ENCODE results near the gene RXRA.

Gene RXRA

DNA sequence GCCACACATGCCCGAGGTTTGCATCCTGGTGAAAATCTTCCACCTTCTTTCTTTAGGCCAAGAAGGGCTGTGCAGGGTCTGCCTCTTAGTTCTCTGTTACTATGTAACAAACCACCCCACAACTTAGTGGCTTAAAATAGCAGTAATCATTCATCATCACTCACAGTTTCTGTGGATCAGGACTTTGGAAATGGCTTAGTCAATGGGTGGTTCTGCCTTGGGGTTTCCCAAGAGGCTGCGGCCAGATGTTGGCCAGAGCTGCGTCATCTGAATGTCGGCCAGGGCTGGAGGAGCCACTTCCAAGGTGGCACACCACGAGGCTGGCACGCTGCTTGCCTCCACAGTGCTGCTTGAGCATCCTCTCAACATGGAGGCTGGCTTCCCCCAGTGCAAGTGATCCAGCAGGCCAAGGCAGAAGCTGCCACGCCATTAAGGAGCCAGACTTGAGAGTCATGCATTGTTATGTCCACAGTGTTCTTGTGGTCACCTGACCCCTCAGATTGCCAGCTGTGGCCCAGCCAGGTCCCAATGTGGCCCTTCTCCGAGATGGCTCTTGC is 135.2 kb downstream of the RXRA start:
- TF ChIP-seq, protein P1, sequence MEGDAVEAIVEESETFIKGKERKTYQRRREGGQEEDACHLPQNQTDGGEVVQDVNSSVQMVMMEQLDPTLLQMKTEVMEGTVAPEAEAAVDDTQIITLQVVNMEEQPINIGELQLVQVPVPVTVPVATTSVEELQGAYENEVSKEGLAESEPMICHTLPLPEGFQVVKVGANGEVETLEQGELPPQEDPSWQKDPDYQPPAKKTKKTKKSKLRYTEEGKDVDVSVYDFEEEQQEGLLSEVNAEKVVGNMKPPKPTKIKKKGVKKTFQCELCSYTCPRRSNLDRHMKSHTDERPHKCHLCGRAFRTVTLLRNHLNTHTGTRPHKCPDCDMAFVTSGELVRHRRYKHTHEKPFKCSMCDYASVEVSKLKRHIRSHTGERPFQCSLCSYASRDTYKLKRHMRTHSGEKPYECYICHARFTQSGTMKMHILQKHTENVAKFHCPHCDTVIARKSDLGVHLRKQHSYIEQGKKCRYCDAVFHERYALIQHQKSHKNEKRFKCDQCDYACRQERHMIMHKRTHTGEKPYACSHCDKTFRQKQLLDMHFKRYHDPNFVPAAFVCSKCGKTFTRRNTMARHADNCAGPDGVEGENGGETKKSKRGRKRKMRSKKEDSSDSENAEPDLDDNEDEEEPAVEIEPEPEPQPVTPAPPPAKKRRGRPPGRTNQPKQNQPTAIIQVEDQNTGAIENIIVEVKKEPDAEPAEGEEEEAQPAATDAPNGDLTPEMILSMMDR (IDR thresholded peaks at IDR 0.05), result no peak
- no peak for TF ChIP-seq ZFX (IDR thresholded peaks at IDR 0.05; ENCODE audit: borderline replicate concordance)
- no peak overlapping the region for H3K27ac ChIP-seq

DNA sequence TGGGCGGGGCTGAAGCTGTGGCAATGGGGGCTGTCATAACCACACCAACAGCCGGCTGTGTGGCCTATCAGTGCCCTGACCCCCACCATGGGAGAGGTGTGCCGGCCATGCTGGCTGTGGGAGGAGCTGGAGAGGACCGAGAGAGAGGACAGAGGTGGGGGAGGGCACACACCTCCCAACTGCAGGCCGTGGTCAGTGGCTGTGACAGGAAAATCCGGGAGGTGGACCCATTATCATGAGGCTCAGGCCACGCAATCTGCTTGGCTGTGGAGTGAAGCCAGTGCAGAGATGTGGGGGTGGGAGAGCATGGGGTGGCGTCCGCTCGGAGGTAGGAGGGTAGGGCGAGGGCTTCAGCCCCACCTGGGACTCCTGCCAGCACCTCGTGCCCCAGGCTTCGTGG is 136.1 kb downstream of the RXRA start:
- no peak for TF ChIP-seq ZFX (IDR thresholded peaks at IDR 0.05; ENCODE audit: borderline replicate concordance)
- TF ChIP-seq, protein P1 (IDR thresholded peaks at IDR 0.05), result no peak
- no peak overlapping the region for H3K27ac ChIP-seq

DNA sequence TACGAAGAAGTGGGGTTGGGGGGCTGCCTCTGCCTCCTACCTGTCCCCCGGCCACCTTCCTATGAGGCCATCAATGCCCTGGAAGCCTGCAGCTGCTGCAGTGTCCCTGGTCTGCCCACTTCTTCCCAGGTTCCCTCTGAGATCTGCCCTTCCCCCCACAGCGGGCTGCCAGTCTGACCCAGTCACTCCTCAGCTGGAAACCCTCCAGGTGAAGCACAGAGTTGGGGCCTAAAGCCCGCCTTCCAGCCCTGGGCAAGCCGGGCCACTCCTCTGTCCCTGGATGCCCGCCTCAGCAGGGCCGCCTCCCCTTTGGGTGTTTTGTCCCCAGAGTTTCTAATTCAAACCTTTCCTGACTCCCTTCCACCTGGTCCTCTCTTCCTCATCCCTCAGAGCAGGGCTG is 137.0 kb downstream of the RXRA start:
- no peak overlapping the region for H3K27ac ChIP-seq
- TF ChIP-seq, protein P1 (IDR thresholded peaks at IDR 0.05), result no peak
- TF ChIP-seq ZFX (IDR thresholded peaks at IDR 0.05; ENCODE audit: borderline replicate concordance), result no peak

DNA sequence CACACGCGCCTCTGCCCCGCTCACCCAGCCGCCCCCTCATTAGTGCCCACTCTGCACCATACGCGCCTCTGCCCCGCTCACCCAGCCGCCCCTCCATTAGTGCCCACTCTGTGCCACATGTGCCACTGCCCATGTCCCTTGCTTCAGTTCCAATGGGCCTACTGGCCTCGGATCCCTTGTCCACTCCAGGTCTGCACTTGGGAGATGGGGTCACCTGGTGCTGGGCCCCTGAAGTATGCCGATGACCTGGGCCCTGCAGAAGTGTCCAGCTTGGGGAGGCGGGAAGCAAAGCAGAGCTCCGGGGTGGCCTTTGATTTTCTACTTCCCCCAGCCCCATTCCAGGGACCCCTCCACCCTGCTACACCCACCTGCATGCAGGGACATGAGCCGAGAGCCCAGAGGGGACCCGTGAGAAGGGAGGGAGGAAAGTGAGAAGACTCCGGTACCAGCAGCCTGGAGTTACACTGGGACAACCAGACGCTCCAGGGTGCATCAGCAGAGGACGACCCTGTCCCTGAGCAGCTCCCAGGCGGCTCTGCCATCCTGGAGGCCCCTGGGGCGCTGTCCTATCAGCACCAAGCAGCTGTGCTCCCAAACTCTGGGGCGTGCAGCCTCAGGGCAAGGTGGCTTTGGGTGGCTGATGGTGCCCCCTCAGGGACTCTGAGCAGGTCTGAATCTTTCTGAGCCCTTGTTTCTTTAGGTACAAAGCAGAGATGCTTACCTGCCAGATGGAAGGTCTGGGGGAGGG is 140.8 kb downstream of the RXRA start:
- TF ChIP-seq, protein P1 (IDR thresholded peaks at IDR 0.05), result no peak
- no peak for TF ChIP-seq ZFX (IDR thresholded peaks at IDR 0.05; ENCODE audit: borderline replicate concordance)

DNA sequence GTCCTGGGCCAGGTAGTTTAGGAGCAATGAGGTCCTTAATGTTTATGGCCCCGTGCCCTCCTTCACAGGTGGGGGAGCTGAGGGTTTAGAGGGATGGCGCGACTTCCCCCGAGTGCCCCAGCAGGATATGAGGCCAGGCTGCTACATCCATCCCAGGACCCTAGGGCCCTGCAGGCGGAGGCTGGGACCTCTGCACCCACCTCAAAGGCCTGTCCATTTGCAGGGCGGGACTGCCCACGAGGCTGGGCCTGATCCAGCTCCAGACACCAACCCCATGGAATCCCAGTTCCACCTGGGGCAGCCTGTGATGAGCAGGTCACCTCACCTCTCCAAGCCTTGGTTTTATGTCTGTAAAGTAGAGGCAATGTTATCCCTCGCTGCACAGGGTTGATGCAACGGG is 142.1 kb downstream of the RXRA start:
- no peak for TF ChIP-seq ZFX (IDR thresholded peaks at IDR 0.05; ENCODE audit: borderline replicate concordance)
- TF ChIP-seq, protein P1 (IDR thresholded peaks at IDR 0.05), result no peak
- H3K27ac ChIP-seq, result no peak overlapping the region

More for the DNA sequence above, 140.8 kb downstream of the RXRA start:
- H3K27ac ChIP-seq, result no peak overlapping the region

DNA sequence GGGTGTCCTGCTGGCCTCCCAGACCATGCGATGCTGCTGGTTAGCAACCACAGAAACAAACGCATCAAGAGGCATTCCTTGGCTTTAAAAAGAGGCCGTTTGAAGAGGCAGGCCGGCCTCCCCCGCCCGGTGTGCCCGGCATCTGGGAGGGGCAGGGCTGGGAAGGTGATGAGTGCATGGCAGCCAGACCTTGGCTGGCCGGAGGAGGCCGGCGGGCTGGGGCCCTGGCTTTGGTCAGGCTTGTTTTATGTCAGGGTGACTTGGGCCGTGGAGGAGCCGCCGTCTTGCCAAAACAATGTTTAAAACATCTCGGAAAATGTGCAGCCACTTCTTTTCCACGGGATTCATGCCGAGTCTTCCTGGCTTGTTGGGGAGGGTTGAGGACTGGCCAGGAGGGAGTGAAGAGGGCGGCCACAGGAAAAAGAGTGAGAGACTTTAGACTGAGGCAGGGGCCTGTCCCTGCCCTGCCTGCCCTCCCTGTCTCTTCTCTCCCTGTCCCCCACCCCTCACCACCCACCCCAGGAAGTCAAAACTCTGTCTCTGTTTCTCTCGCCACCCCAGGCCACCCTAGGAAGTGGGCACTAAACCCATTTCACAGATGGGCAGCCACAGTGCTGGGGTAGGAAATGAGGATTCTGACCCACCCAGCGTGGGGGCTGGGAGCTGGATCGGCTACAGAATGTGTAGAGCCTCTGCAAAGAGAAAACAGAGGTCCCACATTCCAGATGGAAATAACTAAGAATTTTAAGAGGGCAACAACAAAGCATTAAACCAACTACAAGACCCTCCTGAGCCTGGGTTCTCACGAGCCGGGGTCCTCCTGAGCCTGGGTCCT is 143.0 kb downstream of the RXRA start:
- TF ChIP-seq, protein P1 (IDR thresholded peaks at IDR 0.05), result no peak
- TF ChIP-seq ZFX (IDR thresholded peaks at IDR 0.05; ENCODE audit: borderline replicate concordance), result no peak
- H3K27ac ChIP-seq, result no peak overlapping the region

All from 22Rv1 (cell line).